ENCODE measurements around the gene FBXW4. TPM values are rescaled to one million over a fixed set of nuclear protein-coding genes. Genes with fewer than 3 reads are reported as not detected.

Gene FBXW4
- total and polyA plus RNA-seq, 9 of the 15 experiments (the other 6 are each of a cell fraction or from before 2014, with no cell fraction given): 1.0 to 10.6 (median 5.4) TPM

GRCh38 chr10:101573885-101574753, 120.9 kb downstream of the FBXW4 start:
- ChIA-PET CTCF (ENCODE audit: low intra/inter-chr PET ratio) (no interaction called here), POLR2A (interaction anchor here (1.2 kb wide), 1 partner anchor 221 kb away, joined by 3 read pairs; no protein-coding TSS in a partner anchor)
- H3K4me1 ChIP-seq (replicated peaks in 1 of 2; ENCODE audit: control insufficient read depth in 2 of 2, insufficient read depth in 2 of 2, low read length in 2 of 2): peaks cover 32 to 65% of the 10 kb centered on the region in 2 experiments
- in situ Hi-C loops (cut with MboI) (loop anchor here (5.0 kb wide), 1 partner anchor 362 kb away; no protein-coding TSS in a partner anchor), intact Hi-C loops (cut with micrococcal nuclease) (loop anchor here (10.0 kb wide), 1 partner anchor 129 kb away; no protein-coding TSS in a partner anchor)
- peaks cover 9% of the 10 kb centered on the region; the same call in 1 of the 3 replicates for H3K36me3 ChIP-seq (ENCODE audit: control insufficient read depth, insufficient read depth, low read length)
- H3K27me3 ChIP-seq (ENCODE audit: control insufficient read depth in 2 of 2, insufficient read depth in 2 of 2, low read length in 2 of 2): no peaks in the 10 kb centered on the region
- no TSS peak for BruUV-seq (replicated peaks)
- H3K9me3 ChIP-seq (replicated peaks; ENCODE audit: control insufficient read depth, insufficient read depth, low read depth, low read length): no peaks in the 10 kb centered on the region; the same call in 1 of the 2 replicates
- H3K27ac ChIP-seq (ENCODE audit: extremely low read depth, low read depth, low read length): no peak overlapping the region; the same call in 2 of the 3 replicates
- no peak overlapping the region for H3K9ac ChIP-seq (ENCODE audit: insufficient read depth in 1 of 2, low read depth in 2 of 2, low read length in 2 of 2)
- no peak for TF ChIP-seq LARP7 (IDR thresholded peaks at IDR 0.05)
- TF ChIP-seq NR2C2 (CRISPR knock-in tag; IDR thresholded peaks at IDR 0.05): no peak
- no peak for TF ChIP-seq NR2C2 (tag; IDR thresholded peaks at IDR 0.05)
- no peak for TF ChIP-seq ZNF408 (CRISPR knock-in tag; IDR thresholded peaks at IDR 0.05; ENCODE audit: low read depth)
- TF ChIP-seq DMBX1 (CRISPR knock-in tag; IDR thresholded peaks at IDR 0.05; ENCODE audit: borderline replicate concordance): no peak
- TF ChIP-seq, protein P1, sequence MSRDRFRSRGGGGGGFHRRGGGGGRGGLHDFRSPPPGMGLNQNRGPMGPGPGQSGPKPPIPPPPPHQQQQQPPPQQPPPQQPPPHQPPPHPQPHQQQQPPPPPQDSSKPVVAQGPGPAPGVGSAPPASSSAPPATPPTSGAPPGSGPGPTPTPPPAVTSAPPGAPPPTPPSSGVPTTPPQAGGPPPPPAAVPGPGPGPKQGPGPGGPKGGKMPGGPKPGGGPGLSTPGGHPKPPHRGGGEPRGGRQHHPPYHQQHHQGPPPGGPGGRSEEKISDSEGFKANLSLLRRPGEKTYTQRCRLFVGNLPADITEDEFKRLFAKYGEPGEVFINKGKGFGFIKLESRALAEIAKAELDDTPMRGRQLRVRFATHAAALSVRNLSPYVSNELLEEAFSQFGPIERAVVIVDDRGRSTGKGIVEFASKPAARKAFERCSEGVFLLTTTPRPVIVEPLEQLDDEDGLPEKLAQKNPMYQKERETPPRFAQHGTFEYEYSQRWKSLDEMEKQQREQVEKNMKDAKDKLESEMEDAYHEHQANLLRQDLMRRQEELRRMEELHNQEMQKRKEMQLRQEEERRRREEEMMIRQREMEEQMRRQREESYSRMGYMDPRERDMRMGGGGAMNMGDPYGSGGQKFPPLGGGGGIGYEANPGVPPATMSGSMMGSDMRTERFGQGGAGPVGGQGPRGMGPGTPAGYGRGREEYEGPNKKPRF (IDR thresholded peaks at IDR 0.05; ENCODE audit: low read depth, low read length): no peak
- no peak overlapping the region for H3K4me3 ChIP-seq
- peaks cover 9% of the 10 kb centered on the region for H3K9me1 ChIP-seq (ENCODE audit: control insufficient read depth, insufficient read depth, low read length)
- no peaks in the 10 kb centered on the region for H3K79me2 ChIP-seq (ENCODE audit: control insufficient read depth, insufficient read depth, low read length)
- no peak overlapping the region for H2AFZ ChIP-seq (ENCODE audit: low read depth, low read length)
- no peak for DNase-seq (ENCODE audit: extremely low read depth in 1 of 4, low spot score in 3 of 4)
- no peaks in the 10 kb centered on the region; the same call in 1 of the 2 replicates for H4K20me1 ChIP-seq (replicated peaks; ENCODE audit: control insufficient read depth, insufficient read depth, low read length)
- no peak for FAIRE-seq
- ATAC-seq: no peak
- no peak overlapping the region for H3K4me2 ChIP-seq (ENCODE audit: insufficient read depth, low read length)
- WGBS (ENCODE audit: insufficient coverage, low coverage, missing lambda C conversion rate): 98% methylated on average over 10 of the region's 25 CpGs

Measured in K562 (cell line).